Urinary bladder (tissue), 4 donors: ENCODE measurements around the gene AFAP1. TPM values are rescaled to one million over a fixed set of nuclear protein-coding genes. Genes with fewer than 3 reads are reported as not detected.

Experiments
- DNase-seq: peaks from one replicate; pipeline ENCODE4 v3.0.0-alpha.2; 2015; ENCODE audit errors: extremely low spot score
- H3K27ac ChIP-seq: one replicate; pipeline ENCODE4 v1.5.1; 2013; ENCODE audit warnings: low read depth, mild to moderate bottlenecking, moderate library complexity
- H3K36me3 ChIP-seq: one replicate; pipeline ENCODE4 v1.6.1; 2013; ENCODE audit warnings: mild to moderate bottlenecking, moderate library complexity; ENCODE audit not compliant: insufficient read depth
- H3K4me1 ChIP-seq: one replicate; pipeline ENCODE4 v1.6.1; 2013; ENCODE audit warnings: mild to moderate bottlenecking, moderate library complexity; ENCODE audit not compliant: insufficient read depth
- H3K4me3 ChIP-seq: one replicate; pipeline ENCODE4 v1.5.1; 2013; ENCODE audit warnings: low read depth, low read length
- WGBS: extraction: QIAGEN DNeasy Blood & Tissue Kit; methylation state at CpG from one replicate; pipeline ENCODE4 v1.1.7; 2013; 5-methylcytosine and 5-hydroxymethylcytosine counted together
- polyA plus RNA-seq: library from polyadenylated mRNA; stranded (reverse); fragments of 200-250 nt; gene quantifications from one replicate; pipeline ENCODE4 v1.2.3, GENCODE V29; 2013
- total RNA-seq: library from RNA; depleted of rRNA; stranded (reverse); fragments of >200 nt; gene quantifications from one replicate; pipeline ENCODE4 v1.2.3, GENCODE V29; 2014
- donor health status: healthy with polysubstance abuse.
- donor health status: healthy.

AFAP1 gene
- total and polyA plus RNA-seq, 2 donors, result 27.8 to 41.8 TPM

DNA sequence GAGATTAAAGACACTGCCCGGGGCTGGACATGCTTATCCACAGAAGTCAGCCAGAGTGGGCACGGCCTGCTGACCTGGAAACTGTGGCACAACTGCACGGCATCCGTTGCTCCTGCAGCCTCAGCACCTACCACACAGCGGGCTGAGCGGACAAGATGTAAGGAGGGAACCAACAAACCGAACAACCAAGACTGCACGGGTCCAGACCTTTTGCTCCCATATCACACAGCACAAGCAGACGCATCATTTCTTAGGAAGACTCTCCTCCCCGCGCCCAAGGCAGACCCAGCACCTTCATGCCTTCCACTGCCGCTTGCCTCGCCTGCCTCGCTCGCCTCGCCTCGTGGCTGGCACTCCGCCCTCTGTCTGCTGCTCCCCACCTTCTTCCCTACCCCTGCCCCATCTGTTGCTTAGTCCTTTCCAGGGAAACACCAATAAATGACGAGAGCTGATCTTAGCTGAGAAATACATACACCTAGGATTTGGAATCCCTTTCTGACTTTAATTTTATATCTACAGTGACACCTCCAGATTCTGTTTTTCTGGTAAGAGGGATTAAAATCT is 79.0 kb downstream of the AFAP1 start:
- no peak for DNase-seq
- no peaks in the 10 kb centered on the region for H3K36me3 ChIP-seq
- H3K4me1 ChIP-seq, result no peaks in the 10 kb centered on the region
- no peak overlapping the region for H3K27ac ChIP-seq
- 89% methylated on average over 19 of the region's 19 CpGs for WGBS
- no peak overlapping the region for H3K4me3 ChIP-seq

DNA sequence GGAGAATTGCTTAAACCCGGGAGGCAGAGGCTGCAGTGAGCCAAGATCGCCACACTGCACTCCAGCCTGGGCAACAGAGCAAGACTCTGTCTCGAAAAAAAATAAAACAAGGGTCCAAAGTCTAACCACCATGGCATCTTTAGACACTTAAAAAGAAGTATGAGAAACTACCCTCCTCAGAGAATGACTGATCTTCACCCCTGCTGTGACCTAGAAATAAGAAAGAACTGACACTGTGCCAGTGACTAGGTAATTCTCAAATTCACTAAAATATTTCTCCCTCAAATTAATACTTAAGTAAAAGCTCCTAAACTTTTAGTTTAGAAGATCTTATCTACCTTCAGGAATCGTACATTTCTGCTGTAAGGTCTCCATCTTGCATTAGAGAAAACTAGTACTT is 80.3 kb downstream of the AFAP1 start:
- H3K36me3 ChIP-seq, result peaks cover under 1% of the 10 kb centered on the region
- H3K4me3 ChIP-seq, result no peak overlapping the region
- no peak for DNase-seq
- WGBS, result 78% methylated on average over 4 of the region's 4 CpGs
- no peak overlapping the region for H3K27ac ChIP-seq
- H3K4me1 ChIP-seq, result no peaks in the 10 kb centered on the region

DNA sequence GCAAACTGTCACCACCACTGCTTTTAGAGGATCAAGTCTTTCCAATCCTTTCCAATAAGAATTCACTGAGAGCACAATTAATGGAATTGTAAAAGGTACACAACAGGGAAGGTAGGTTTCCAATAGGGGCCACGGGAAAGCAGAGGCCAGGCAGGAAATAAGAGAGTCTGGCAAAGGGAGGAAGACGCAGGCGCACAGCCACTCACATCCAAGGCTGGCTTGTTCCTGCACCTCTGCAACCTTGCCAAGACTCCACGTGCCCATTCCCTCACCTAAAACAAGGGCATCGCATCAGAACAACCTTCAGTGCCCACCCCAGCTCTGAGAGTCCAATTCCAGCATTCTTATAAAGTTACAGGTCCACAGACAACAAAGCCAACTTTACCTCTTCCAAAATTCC is 81.2 kb downstream of the AFAP1 start:
- Histone ChIP-seq H3K4me3 (no peak overlapping the region), H3K4me1 (no peaks in the 10 kb centered on the region), H3K27ac (no peak overlapping the region), H3K36me3 (peaks cover 2% of the 10 kb centered on the region)
- no peak for DNase-seq
- WGBS, result 70% methylated on average over 5 of the region's 5 CpGs

DNA sequence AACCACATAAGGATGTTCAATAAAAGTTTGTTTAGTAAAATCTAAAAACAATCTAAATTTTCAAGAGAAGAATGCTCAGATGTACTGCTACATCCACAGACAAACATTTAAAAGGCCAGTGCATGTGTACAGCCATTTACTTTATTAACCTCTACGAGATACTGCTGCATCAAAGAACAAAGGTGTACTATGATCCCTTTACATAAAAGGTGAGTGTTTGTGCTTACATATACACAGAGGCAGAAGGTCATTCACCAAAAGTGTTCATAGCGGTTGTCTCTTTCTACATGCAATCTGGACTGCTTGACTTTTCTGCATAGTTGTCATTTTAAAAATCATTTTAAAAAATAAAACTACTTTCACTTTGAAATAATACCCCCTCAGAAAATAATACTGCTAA is 81.7 kb downstream of the AFAP1 start:
- WGBS, result 59% methylated on average over 2 of the region's 2 CpGs
- Histone ChIP-seq H3K27ac (no peak overlapping the region), H3K4me1 (no peaks in the 10 kb centered on the region), H3K4me3 (no peak overlapping the region), H3K36me3 (peaks cover 2% of the 10 kb centered on the region)
- DNase-seq, result no peak

DNA sequence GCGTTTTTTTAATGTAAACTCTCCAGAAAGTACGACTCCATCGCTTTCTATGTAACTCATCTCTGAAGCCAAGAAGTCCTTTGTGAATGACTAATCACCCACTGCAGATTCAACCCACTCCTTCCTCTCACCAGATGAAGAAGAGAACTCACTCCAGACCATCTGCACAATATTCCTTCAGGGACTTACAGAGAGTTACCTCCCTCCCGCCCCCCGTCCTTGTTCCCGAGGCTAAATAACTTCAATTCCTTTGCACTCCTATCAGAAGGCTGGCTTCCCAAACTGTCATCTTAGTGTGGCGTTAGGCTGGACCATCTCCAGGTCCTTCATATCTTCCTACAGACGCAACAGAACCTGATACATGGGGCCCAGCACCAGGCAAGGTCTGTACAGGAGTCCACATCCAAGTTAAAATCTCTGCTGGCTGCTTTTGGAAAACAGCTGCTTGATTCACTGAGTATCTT is 82.4 kb downstream of the AFAP1 start:
- DNase-seq, result no peak
- peaks cover 2% of the 10 kb centered on the region for H3K36me3 ChIP-seq
- WGBS, result 26% methylated on average over 8 of the region's 8 CpGs
- no peak overlapping the region for H3K4me3 ChIP-seq
- no peaks in the 10 kb centered on the region for H3K4me1 ChIP-seq
- H3K27ac ChIP-seq, result no peak overlapping the region

DNA sequence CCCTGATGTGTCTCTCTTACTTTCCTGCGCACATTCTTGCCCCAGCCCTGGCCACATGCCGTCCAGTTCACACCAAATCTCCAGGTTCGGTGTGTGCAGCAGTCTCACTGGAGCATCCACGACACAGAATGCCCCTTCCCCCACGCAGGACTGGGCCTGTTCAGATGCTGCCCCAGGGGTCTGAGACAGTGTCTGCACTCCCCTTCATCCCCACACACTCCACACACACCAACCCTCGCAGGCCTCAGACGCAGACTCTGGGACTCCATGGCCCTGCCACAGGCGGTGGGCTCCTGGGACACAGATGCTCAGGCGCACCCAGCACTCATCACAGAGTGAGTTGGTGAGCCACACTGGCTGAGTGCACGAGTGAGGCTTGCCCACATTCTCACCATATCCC is 83.9 kb downstream of the AFAP1 start:
- 92% methylated on average over 10 of the region's 10 CpGs for WGBS
- Histone ChIP-seq H3K36me3 (peaks cover 2% of the 10 kb centered on the region), H3K4me3 (no peak overlapping the region), H3K27ac (no peak overlapping the region), H3K4me1 (no peaks in the 10 kb centered on the region)
- DNase-seq, result no peak

DNA sequence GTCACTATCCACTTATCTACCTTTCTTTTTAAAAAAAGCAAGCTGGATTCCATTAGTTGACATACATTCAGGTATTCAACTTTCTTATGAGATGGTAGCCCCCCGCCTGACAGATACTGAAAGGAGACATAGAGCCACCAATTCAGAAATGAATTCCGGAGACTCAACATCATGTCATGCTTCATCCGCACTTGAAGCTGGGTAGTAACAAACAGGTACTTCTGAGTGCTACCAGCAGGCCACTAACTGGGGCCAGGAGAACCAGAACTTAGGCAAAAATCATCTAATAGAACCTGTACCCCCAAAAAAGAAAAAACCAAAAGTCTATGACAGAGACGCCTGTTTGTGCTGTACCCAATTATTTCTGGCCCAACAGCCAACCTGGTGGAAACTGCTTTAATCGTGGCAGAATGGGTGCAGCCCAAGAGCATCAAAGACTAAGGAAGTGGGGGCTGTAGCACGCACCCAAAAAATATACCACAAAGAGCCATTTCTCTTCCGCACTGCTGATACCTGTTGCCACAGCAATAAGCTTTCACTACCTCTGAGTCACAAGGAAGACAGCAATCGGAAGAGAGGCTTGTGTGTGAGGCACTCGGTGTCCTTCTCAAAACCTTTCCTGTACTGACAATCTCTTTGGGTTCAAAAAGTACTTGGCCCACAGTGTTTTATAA is 84.8 kb downstream of the AFAP1 start:
- H3K4me3 ChIP-seq, result no peak overlapping the region
- peaks cover 2% of the 10 kb centered on the region for H3K36me3 ChIP-seq
- H3K27ac ChIP-seq, result no peak overlapping the region
- no peak for DNase-seq
- H3K4me1 ChIP-seq, result no peaks in the 10 kb centered on the region
- 80% methylated on average over 9 of the region's 9 CpGs for whole genome bisulfite sequencing

DNA sequence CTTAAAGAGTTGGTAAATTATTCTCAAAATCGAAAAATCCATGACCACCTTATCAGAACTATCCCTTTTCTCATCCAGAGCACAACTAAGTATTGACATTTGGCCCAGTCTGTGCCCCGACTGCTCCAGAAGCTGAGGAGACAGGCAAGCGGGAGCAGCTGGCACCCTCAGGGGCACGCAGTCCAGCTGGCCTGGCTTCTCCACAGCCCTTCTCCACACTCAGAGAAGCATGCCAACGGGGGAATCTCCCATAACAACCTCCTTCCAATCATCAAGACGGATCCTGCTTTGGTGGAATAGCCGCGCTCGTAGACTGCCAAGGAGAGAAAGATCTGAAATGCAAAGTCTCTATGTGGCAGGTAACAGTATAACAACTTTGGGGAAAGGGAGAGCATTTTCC is 85.4 kb downstream of the AFAP1 start:
- Histone ChIP-seq H3K4me1 (no peaks in the 10 kb centered on the region), H3K27ac (no peak overlapping the region), H3K4me3 (no peak overlapping the region), H3K36me3 (peaks cover 2% of the 10 kb centered on the region)
- no peak for DNase-seq
- WGBS, result 85% methylated on average over 9 of the region's 9 CpGs

DNA sequence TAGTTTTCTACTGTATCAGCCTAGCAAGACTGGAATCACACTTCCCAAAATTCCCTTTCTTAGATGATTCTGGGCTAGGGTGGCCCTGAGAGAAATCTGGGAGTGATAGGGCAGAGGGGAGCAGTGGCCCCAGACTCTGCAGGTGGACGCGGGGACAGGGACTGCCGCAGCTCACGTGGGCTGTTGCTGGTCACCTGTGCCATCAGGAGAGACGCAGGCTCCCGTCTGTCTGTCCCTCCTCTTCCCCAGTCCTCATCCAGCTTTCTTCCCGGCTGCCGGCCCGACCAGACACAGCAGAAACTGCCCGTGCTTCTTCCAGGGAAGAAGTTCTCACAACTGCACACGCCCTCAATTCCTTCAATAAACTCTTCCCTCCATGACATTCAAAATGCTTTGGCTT is 86.4 kb downstream of the AFAP1 start:
- WGBS, result 94% methylated on average over 11 of the region's 11 CpGs
- Histone ChIP-seq H3K4me3 (no peak overlapping the region), H3K36me3 (peaks cover 2% of the 10 kb centered on the region), H3K4me1 (no peaks in the 10 kb centered on the region), H3K27ac (no peak overlapping the region)
- no peak for DNase-seq

DNA sequence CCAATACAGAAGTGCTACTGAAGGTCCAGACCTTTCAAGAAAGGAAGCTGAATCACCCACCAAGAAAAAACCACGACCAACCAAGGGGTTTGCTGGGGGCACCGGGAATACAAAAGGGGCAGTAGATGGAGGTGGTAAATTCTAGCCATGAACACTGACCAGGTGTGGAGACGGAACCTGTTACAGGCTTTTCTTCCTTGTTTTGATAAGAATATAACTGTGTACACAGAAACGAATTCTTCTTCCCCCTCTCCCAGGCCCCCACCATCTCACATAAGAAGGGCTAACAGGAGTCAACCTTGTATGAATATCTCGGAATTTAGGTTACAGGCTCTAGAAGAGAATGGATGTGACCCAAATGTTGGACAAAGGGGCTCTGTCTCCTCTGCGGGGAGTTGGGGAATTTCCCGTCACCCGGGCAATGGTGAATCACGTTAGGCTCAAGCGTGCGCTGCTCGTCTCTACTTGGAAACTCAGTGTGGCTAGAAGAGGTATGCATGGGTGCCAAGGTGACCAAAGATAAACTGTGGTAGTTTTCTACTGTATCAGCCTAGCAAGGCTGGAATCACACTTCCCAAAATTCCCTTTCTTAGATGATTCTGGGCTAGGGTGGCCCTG is 87.0 kb downstream of the AFAP1 start:
- no peak for DNase-seq
- Histone ChIP-seq H3K27ac (no peak overlapping the region), H3K4me1 (no peaks in the 10 kb centered on the region), H3K4me3 (no peak overlapping the region), H3K36me3 (peaks cover 2% of the 10 kb centered on the region)
- WGBS, result 79% methylated on average over 12 of the region's 12 CpGs

DNA sequence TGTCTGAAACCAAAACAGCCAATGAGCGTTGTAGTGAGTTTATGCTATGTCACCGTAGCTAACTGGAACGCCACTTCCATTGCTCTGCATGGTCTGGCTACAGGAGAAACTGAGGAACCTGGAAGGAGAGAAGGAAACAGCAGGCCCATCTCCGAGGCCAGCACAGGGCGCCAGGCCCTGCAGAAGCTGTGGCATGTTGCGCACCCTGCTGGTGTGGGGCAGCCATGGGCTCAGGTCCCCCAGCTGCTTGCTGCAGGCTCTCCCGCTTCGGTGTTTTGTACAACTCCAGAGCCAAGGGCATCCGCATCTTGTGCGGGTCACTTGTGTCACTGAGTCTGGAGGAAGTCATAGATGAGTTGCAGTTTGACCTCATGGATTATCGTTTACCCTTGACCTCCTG is 89.2 kb downstream of the AFAP1 start:
- H3K4me3 ChIP-seq, result no peak overlapping the region
- H3K4me1 ChIP-seq, result no peaks in the 10 kb centered on the region
- no peak for DNase-seq
- WGBS, result 89% methylated on average over 11 of the region's 11 CpGs
- peaks cover 2% of the 10 kb centered on the region for H3K36me3 ChIP-seq
- no peak overlapping the region for H3K27ac ChIP-seq

DNA sequence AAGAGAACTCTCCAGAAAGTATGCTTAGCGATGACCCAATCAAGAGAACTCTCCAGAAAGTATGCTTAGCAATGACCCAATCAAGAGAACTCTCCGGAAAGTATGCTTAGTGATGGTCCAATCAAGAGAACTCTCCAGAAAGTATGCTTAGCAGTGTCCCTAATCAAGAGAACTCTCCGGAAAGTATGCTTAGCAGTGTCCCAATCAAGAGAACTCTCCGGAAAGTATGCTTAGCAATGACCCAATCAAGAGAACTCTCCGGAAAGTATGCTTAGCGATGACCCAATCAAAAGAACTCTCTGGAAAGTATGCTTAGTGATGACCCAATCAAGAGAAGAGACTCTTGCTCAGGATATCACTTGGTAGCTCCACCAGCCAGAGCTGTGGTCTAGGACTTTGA is 92.5 kb downstream of the AFAP1 start:
- H3K4me1 ChIP-seq, result no peaks in the 10 kb centered on the region
- WGBS, result 90% methylated on average over 6 of the region's 6 CpGs
- DNase-seq, result no peak

DNA sequence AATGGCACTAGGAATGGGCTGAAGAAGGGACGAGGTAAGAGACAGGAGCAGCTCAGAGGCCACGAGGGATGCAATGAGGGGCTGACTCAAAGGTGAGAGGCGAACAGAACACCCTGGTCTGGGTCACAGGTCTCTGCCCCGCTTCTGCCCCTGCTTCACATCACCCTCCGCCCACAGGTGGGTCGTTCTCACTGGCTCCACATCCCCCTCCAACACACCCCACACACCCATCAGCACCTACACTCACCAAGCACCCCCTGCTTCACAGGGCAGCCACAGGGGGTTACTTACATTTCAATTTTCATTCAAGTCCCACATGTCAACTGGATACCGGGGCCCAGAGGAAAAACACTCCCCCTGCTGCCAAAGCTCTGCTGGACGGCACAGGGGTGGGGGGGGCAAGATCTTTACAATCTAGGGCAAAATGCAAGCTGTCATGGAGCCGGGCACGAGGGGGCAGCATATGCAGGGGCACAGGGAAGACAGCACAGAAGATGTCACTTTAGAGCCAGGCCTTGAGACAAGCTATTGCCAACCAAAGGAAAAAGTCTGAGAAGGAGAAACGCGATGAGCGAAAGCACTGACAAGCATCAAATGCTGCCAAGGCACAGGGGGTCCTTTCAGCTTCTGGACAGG is 94.0 kb downstream of the AFAP1 start:
- WGBS, result 78% methylated on average over 13 of the region's 13 CpGs
- H3K4me3 ChIP-seq, result no peak overlapping the region
- DNase-seq, result no peak
- H3K27ac ChIP-seq, result no peak overlapping the region
- H3K36me3 ChIP-seq, result no peaks in the 10 kb centered on the region
- H3K4me1 ChIP-seq, result no peaks in the 10 kb centered on the region

More for the DNA sequence above, 92.5 kb downstream of the AFAP1 start:
- Histone ChIP-seq H3K36me3 (no peaks in the 10 kb centered on the region), H3K4me3 (no peak overlapping the region), H3K27ac (no peak overlapping the region)

DNA sequence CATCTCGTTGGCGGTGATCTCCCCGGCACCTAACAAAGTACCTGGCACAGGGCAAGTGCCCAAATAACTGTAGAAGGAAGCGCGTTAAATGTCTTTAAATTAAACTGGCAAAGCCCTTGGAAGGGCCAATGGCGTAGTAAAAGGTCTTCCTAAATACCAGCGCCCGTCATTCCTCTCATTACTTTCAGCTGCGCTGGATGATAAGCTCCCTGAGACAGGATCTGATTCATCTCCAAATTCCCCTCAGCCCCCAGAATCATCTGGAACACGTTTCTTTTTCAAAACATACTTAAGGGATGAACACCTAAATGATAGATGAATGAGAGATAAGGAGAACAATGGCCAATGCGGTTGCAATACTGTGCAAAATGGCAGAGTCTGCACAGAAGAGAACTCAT is 95.1 kb downstream of the AFAP1 start:
- H3K36me3 ChIP-seq, result no peaks in the 10 kb centered on the region
- H3K4me1 ChIP-seq, result no peaks in the 10 kb centered on the region
- no peak for DNase-seq
- no peak overlapping the region for H3K27ac ChIP-seq
- WGBS, result 54% methylated on average over 11 of the region's 11 CpGs
- no peak overlapping the region for H3K4me3 ChIP-seq
